ENCODE results near the gene RASA4B. TPM values are rescaled to one million over a fixed set of nuclear protein-coding genes. Genes with fewer than 3 reads are reported as not detected.

RASA4B gene
- total RNA-seq, 2 experiments from 2014 or later, result 26.0 to 31.3 TPM

GRCh38 chr7:102472126-102473041 is 45.2 kb downstream of the RASA4B start:
- no peak for ATAC-seq
- no peak for TF ChIP-seq CTCF (IDR thresholded peaks at IDR 0.05)
- no peak for DNase-seq
- Mint-ChIP-seq H3K9me3 (no peaks in the 10 kb centered on the region), H3K27me3 (no peaks in the 10 kb centered on the region), H3K4me3 (no peak overlapping the region), H3K27ac (no peak overlapping the region), H3K36me3 (ENCODE audit: low read depth) (peaks cover 4% of the 10 kb centered on the region), H3K4me1 (ENCODE audit: low read depth) (no peaks in the 10 kb centered on the region)
- ChIA-PET CTCF (interaction anchor here (2.5 kb wide), 1 partner anchor 60 kb away, joined by 6 read pairs; no protein-coding TSS in a partner anchor), POLR2A (interaction anchor here (1.9 kb wide), 1 partner anchor 39 kb away, joined by 5 read pairs; the partner anchor contains the start of gene ORAI2)
- intact Hi-C loops (cut with micrococcal nuclease), result no loop called here

GRCh38 chr7:102471791-102472125 is 45.8 kb downstream of the RASA4B start:
- intact Hi-C loops (cut with micrococcal nuclease), result no loop called here
- H3K27ac Mint-ChIP-seq, result no peak overlapping the region
- no peaks in the 10 kb centered on the region for H3K9me3 Mint-ChIP-seq
- CTCF ChIA-PET, result interaction anchor here (2.5 kb wide), 1 partner anchor 59 kb away, joined by 6 read pairs; no protein-coding TSS in a partner anchor
- H3K36me3 Mint-ChIP-seq (ENCODE audit: low read depth), result peaks cover 6% of the 10 kb centered on the region
- no peak overlapping the region for H3K4me3 Mint-ChIP-seq
- POLR2A ChIA-PET, result interaction anchor here (1.9 kb wide), 1 partner anchor 38 kb away, joined by 5 read pairs; the partner anchor contains the start of gene ORAI2
- H3K4me1 Mint-ChIP-seq (ENCODE audit: low read depth), result peaks cover 2% of the 10 kb centered on the region
- no peak for TF ChIP-seq CTCF (IDR thresholded peaks at IDR 0.05)
- DNase-seq (no peak), ATAC-seq (no peak)
- no peaks in the 10 kb centered on the region for H3K27me3 Mint-ChIP-seq

GRCh38 chr7:102469972-102470825 is 47.4 kb downstream of the RASA4B start:
- ChIA-PET CTCF (no interaction called here), POLR2A (interaction anchor here (1.9 kb wide), 1 partner anchor 36 kb away, joined by 5 read pairs; the partner anchor contains the start of gene ORAI2)
- no peaks in the 10 kb centered on the region for H3K9me3 Mint-ChIP-seq
- ATAC-seq (no peak), DNase-seq (no peak)
- peaks cover 14% of the 10 kb centered on the region for H3K4me1 Mint-ChIP-seq (ENCODE audit: low read depth)
- no peak overlapping the region for H3K27ac Mint-ChIP-seq
- TF ChIP-seq CTCF (IDR thresholded peaks at IDR 0.05), result no peak
- no peak overlapping the region for H3K4me3 Mint-ChIP-seq
- H3K36me3 Mint-ChIP-seq (ENCODE audit: low read depth), result peaks cover 6% of the 10 kb centered on the region
- no peaks in the 10 kb centered on the region for H3K27me3 Mint-ChIP-seq
- intact Hi-C loops (cut with micrococcal nuclease), result no loop called here

- POLR2A ChIA-PET, result no interaction called here
- DNase-seq, result no peak
- CTCF ChIA-PET, result no interaction called here
These were observed 48.1 kb downstream of the RASA4B start for GRCh38 chr7:102469351-102469971.

More at GRCh38 chr7:102469351-102469971, 48.1 kb downstream of the RASA4B start:
- intact Hi-C loops (cut with micrococcal nuclease), result no loop called here
- Mint-ChIP-seq H3K27ac (no peak overlapping the region), H3K36me3 (ENCODE audit: low read depth) (peaks cover 6% of the 10 kb centered on the region), H3K4me3 (no peak overlapping the region), H3K27me3 (no peaks in the 10 kb centered on the region), H3K9me3 (no peaks in the 10 kb centered on the region), H3K4me1 (ENCODE audit: low read depth) (peaks cover 14% of the 10 kb centered on the region)
- no peak for ATAC-seq
- no peak for TF ChIP-seq CTCF (IDR thresholded peaks at IDR 0.05)

Measured in activated CD8-positive, alpha-beta T cell treated with anti-CD3 and anti-CD28 coated beads for 36 hours (primary cell).